Ovary (tissue), 9 donors: ENCODE results near the gene CEP57. TPM values are rescaled to one million over a fixed set of nuclear protein-coding genes. Genes with fewer than 3 reads are reported as not detected.

Experiments
- DNase-seq, 5 donors: peaks; one replicate each; pipeline ENCODE4 v3.0.0-alpha.2; 2019 to 2020
- H3K27ac ChIP-seq, 2 donors: fragments of 200-600 bp; one replicate each; pipeline versions ENCODE4 v1.5.1 to v1.8.0; 2019 to 2022
- H3K27me3 ChIP-seq: fragments of 200-600 bp; one replicate; pipeline ENCODE4 v1.8.0; 2022
- H3K36me3 ChIP-seq: fragments of 200-600 bp; sonication (generic); one replicate; pipeline ENCODE4 v1.5.1; 2019
- H3K4me1 ChIP-seq: one replicate; pipeline ENCODE4 v1.8.1; 2013; ENCODE audit warnings: mild to moderate bottlenecking, moderate library complexity; ENCODE audit not compliant: insufficient read depth
- H3K4me3 ChIP-seq: fragments of 200-600 bp; sonication (generic); one replicate; pipeline ENCODE4 v1.5.1; 2017
- H3K9me3 ChIP-seq, 2 donors: fragments of 200-600 bp in 1 of 2; sonication (generic) in 1 of 2; one replicate each; pipeline versions ENCODE4 v1.5.1 to v1.8.1; 2013 to 2019; ENCODE audit warnings: mild to moderate bottlenecking in 1 of 2, moderate library complexity in 1 of 2
- EP300 ChIP-seq: sonication (generic); formaldehyde crosslinking; IDR thresholded peaks from one replicate; pipeline ENCODE4 v1.6.1; 2017; ENCODE audit warnings: antibody characterized with exemption
- POLR2A ChIP-seq: fragments of 450-650 bp; IDR thresholded peaks from one replicate; pipeline ENCODE4 v1.6.1; 2017; ENCODE audit warnings: antibody characterized with exemption, mild to moderate bottlenecking, moderate library complexity
- WGBS, 3 donors: extraction: QIAGEN DNeasy Blood & Tissue Kit in 1 of 3; methylation state at CpG; one replicate each; pipeline versions ENCODE4 v1.1.5 to v1.1.7; 2013 to 2017; 5-methylcytosine and 5-hydroxymethylcytosine counted together
- intact Hi-C, 4 donors: fragments of 100-400 bp; cut with DNase I; formaldehyde crosslinking; loops; one replicate each; pipeline versions ENCODE4 v1.11.0 to v1.15.1; 2022 to 2023
- polyA plus RNA-seq, 2 donors: library from polyadenylated mRNA; stranded (reverse); fragments of 200-250 nt in 1 of 2; fragments of 350-450 nt in 1 of 2; fragmentation: Illumina TruSeq in 1 of 2; extraction: RNeasy Lipid Tissue Mini Kit (QIAGEN cat#74804) in 1 of 2; gene quantifications; one replicate each; pipeline ENCODE4 v1.2.3, GENCODE V29; 2013 to 2014
- total RNA-seq, 7 donors: library from RNA; depleted of rRNA in 2 of 7; stranded (reverse); fragments of >200 nt in 2 of 7; fragmentation: NEBNext Ultra II Directional in 3 of 7; extraction: Animal tissue kit (Norgen Biotek cat#: 25700) in 3 of 7; gene quantifications; one replicate each; pipeline versions ENCODE4 v1.1.0 to v1.2.4, GENCODE V29; 2016 to 2023
- TF ChIP-seq, protein P1 (sequence below), 3 donors: fragments of 450-650 bp in 2 of 3; fragments of 200-600 bp in 1 of 3; IDR thresholded peaks; one replicate each; pipeline versions ENCODE4 v1.5.1 to v1.8.0; 2016 to 2022; ENCODE audit warnings: antibody characterized with exemption in 3 of 3, mild to moderate bottlenecking in 1 of 3
- donor health status: DM: no; HTN: no; CAD: no; lungs with moderate emphysema.
- donor health status: DM: no; HTN: no; CAD: no.
- donor health status: Bipolar disorder and iron deficiency.
- donor health status: DM: yes; HTN: yes; CAD: no.
- donor health status: DM: no; HTN: no; CAD: no.
- donor health status: DM: yes; HTN: yes; CAD: no.

CEP57 gene
- total and polyA plus RNA-seq, 9 donors = 28.8 to 64.7 (median 45.1) TPM

DNA sequence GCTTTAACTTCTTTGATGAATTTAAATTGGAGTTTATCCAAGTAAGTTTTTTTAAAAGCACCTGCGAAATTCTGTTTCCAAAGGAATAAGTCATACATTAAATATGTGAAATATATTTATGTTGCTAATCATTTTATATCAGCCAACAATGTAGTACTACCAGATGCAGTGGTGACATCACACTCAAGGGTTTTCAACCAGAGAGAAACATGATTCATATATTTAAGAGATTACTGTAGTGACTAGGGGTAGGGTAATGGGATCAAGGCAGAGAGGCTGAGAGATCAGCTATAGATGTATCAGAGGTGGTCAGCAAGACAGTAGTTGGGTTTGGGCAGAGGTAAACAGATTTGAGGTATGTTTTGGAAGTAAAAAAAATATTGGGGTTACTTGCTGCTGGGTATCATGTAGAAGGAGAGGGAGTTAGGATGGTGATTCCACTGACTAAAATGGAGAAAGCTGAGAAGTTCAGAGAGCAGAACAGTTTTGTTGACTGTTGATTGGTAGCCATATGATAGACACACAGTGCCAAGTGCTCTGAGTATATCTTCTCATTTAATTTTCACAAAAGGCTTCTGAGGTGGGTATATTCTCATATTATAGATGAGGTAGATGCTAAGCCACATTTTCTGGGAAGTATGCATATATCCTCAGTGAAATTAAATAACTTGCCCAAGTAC, 39.4 kb downstream of the CEP57 start:
- no peaks in the 10 kb centered on the region for H3K36me3 ChIP-seq
- no peak overlapping the region for H3K4me3 ChIP-seq
- no peak for TF ChIP-seq EP300
- TF ChIP-seq, protein P1, sequence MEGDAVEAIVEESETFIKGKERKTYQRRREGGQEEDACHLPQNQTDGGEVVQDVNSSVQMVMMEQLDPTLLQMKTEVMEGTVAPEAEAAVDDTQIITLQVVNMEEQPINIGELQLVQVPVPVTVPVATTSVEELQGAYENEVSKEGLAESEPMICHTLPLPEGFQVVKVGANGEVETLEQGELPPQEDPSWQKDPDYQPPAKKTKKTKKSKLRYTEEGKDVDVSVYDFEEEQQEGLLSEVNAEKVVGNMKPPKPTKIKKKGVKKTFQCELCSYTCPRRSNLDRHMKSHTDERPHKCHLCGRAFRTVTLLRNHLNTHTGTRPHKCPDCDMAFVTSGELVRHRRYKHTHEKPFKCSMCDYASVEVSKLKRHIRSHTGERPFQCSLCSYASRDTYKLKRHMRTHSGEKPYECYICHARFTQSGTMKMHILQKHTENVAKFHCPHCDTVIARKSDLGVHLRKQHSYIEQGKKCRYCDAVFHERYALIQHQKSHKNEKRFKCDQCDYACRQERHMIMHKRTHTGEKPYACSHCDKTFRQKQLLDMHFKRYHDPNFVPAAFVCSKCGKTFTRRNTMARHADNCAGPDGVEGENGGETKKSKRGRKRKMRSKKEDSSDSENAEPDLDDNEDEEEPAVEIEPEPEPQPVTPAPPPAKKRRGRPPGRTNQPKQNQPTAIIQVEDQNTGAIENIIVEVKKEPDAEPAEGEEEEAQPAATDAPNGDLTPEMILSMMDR (IDR thresholded peaks at IDR 0.05) = no peak
- TF ChIP-seq POLR2A = no peak
- DNase-seq = no peak
- no peaks in the 10 kb centered on the region for H3K4me1 ChIP-seq
- H3K27me3 ChIP-seq = no peaks in the 10 kb centered on the region
- WGBS, 3 donors = 90 to 97% (median 90%) methylated on average over 1 of the region's 1 CpG
- no peak overlapping the region for H3K27ac ChIP-seq
- H3K9me3 ChIP-seq = no peaks in the 10 kb centered on the region
- intact Hi-C loops = loop anchor here in 1 of 4 donors (10.0 kb wide), 1 partner anchor 515 kb away; the partner anchor contains the start of gene MAML2

- 41 to 52% (median 43%) methylated on average over 2 of the region's 2 CpGs for WGBS, 3 donors
- Histone ChIP-seq H3K27ac (no peak overlapping the region), H3K36me3 (no peaks in the 10 kb centered on the region), H3K9me3 (no peaks in the 10 kb centered on the region), H3K4me1 (no peaks in the 10 kb centered on the region), H3K27me3 (no peaks in the 10 kb centered on the region), H3K4me3 (no peak overlapping the region)
- intact Hi-C loops = loop anchor here in 1 of 4 donors (10.0 kb wide), 1 partner anchor 513 kb away; the partner anchor contains the start of gene MAML2
- TF ChIP-seq, protein P1 (IDR thresholded peaks at IDR 0.05) = no peak
- TF ChIP-seq POLR2A = no peak
- no peak for TF ChIP-seq EP300
- no peak for DNase-seq
Observed at GRCh38 chr11:95831198-95831883, 41.0 kb downstream of the CEP57 start.

- Histone ChIP-seq H3K36me3 (no peaks in the 10 kb centered on the region), H3K4me1 (no peaks in the 10 kb centered on the region), H3K4me3 (no peak overlapping the region), H3K27me3 (no peaks in the 10 kb centered on the region), H3K27ac (no peak overlapping the region), H3K9me3 (no peaks in the 10 kb centered on the region)
- TF ChIP-seq EP300 (no peak), POLR2A (no peak)
- TF ChIP-seq, protein P1 (IDR thresholded peaks at IDR 0.05) = no peak
- intact Hi-C loops = loop anchor here in 1 of 4 donors (10.0 kb wide), 1 partner anchor 512 kb away; the partner anchor contains the start of gene MAML2
- DNase-seq = no peak
- 67 to 77% (median 73%) methylated on average over 3 of the region's 3 CpGs for WGBS, 3 donors
Observed at GRCh38 chr11:95832763-95833162, 42.5 kb downstream of the CEP57 start.

GRCh38 chr11:95833378-95833777, 43.1 kb downstream of the CEP57 start:
- Histone ChIP-seq H3K27ac (no peak overlapping the region), H3K36me3 (no peaks in the 10 kb centered on the region), H3K27me3 (no peaks in the 10 kb centered on the region), H3K9me3 (no peaks in the 10 kb centered on the region), H3K4me3 (no peak overlapping the region), H3K4me1 (no peaks in the 10 kb centered on the region)
- TF ChIP-seq, protein P1 (IDR thresholded peaks at IDR 0.05) = no peak
- no peak for TF ChIP-seq POLR2A
- no peak for TF ChIP-seq EP300
- intact Hi-C loops = loop anchor here in 1 of 4 donors (10.0 kb wide), 1 partner anchor 511 kb away; the partner anchor contains the start of gene MAML2
- DNase-seq = no peak
- 2 to 77% (median 40%) methylated on average over 1 of the region's 1 CpG for WGBS, 3 donors
